Smooth muscle cell (in vitro differentiated cells): ENCODE measurements around the gene JAML. TPM values are rescaled to one million over a fixed set of nuclear protein-coding genes. Genes with fewer than 3 reads are reported as not detected.

ENCODE experiments used
- DNase-seq: peaks from one replicate; lab custom pipeline; 2025; ENCODE audit not compliant: unreplicated experiment; lab: John Stamatoyannopoulos, UW
- H2AFZ ChIP-seq: fragments of 200-600 bp; sonication (generic); 2 replicates; pipeline ENCODE4 v1.6.0; 2016; ENCODE audit warnings: antibody characterized with exemption, low read depth, mild to moderate bottlenecking
- H3F3A ChIP-seq: fragments of 200-600 bp; sonication (generic); 2 replicates; pipeline ENCODE4 v1.6.0; 2017; ENCODE audit warnings: antibody characterized with exemption, low read depth
- H3K27ac ChIP-seq: fragments of 200-600 bp; sonication (generic); 2 replicates; pipeline ENCODE4 v1.5.1; 2016; ENCODE audit warnings: low read depth, mild to moderate bottlenecking
- H3K27me3 ChIP-seq: fragments of 200-600 bp; sonication (generic); 2 replicates; pipeline ENCODE4 v1.6.1; 2016; ENCODE audit warnings: low read depth, mild to moderate bottlenecking
- H3K36me3 ChIP-seq: fragments of 200-600 bp; sonication (generic); 2 replicates; pipeline ENCODE4 v1.5.1; 2016; ENCODE audit warnings: low read depth
- H3K4me1 ChIP-seq: fragments of 200-600 bp; sonication (generic); 2 replicates; pipeline ENCODE4 v1.5.1; 2016; ENCODE audit warnings: low read depth
- H3K4me2 ChIP-seq: fragments of 200-600 bp; sonication (generic); 2 replicates; pipeline ENCODE4 v1.6.0; 2016; ENCODE audit warnings: mild to moderate bottlenecking
- H3K4me3 ChIP-seq: fragments of 200-600 bp; sonication (generic); 2 replicates; pipeline ENCODE4 v1.5.1; 2016; ENCODE audit warnings: mild to moderate bottlenecking
- H3K79me2 ChIP-seq: fragments of 200-600 bp; sonication (generic); 2 replicates; pipeline ENCODE4 v1.6.0; 2016; ENCODE audit warnings: low read depth, mild to moderate bottlenecking
- H3K9ac ChIP-seq: fragments of 200-600 bp; sonication (generic); 2 replicates; pipeline ENCODE4 v1.6.0; 2016; ENCODE audit warnings: low read depth
- H3K9me3 ChIP-seq: fragments of 200-600 bp; sonication (generic); replicated peaks from 2 replicates; pipeline ENCODE4 v1.5.1; 2016; ENCODE audit warnings: low read depth
- H4K20me1 ChIP-seq: fragments of 200-600 bp; sonication (generic); 2 replicates; pipeline ENCODE4 v1.6.0; 2016; ENCODE audit warnings: low read depth
- WGBS: methylation state at CpG from one replicate; pipeline ENCODE4 v1.1.7; 2016; ENCODE audit warnings: low lambda C conversion rate; 5-methylcytosine and 5-hydroxymethylcytosine counted together
- polyA plus RNA-seq: library from polyadenylated mRNA; unstranded; fragments of >200 nt; fragmentation: Nextera tagmentation; extraction: Ambion mirVana; gene quantifications from 2 replicates; pipeline ENCODE4 v1.2.1, GENCODE V29; 2016
- total RNA-seq: library from RNA; depleted of rRNA; stranded (reverse); fragments of >200 nt; gene quantifications from 2 replicates; pipeline ENCODE4 v1.2.3, GENCODE V29; 2014
- TF ChIP-seq, protein P1 (sequence below): fragments of 200-600 bp; sonication (generic); IDR thresholded peaks from 2 replicates; pipeline ENCODE4 v1.5.1; 2017; ENCODE audit warnings: borderline replicate concordance, mild to moderate bottlenecking, antibody characterized with exemption; ENCODE audit not compliant: insufficient read depth, poor library complexity, severe bottlenecking

Gene JAML
- total and polyA plus RNA-seq, 2 experiments from 2014 or later = not detected

DNA sequence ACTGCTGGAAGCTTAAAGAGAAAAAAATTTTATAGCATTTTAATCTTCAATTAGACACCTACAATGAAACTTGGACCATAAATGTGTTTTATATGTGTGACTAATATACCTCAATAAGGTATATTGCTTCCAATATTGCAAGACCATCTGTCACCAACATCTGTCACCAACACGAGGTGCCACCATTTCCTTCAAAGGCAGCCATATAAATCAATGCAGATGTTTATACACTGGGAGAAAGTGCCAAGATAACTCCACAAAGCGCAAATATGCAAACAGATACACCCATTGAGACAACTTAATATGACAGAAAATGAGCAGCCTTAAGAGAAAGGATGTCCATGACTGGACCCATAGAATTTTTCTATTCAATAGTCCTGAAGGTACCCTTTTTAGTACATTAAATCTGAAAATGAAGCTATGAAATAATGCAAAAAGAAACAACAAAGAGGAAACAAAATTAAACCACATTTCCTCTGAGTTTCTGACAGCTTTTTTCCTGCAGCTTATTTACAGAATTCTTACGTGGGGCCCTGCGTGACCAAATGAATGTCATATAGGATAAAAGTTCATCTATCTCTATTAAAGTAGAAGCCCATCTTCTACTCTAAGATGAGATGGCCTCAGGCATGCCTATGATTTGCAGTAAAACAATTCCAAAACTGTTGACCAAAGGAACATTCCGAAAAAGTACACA lies 14.8 kb upstream of the JAML start:
- Histone ChIP-seq H3K9me3 (no peaks in the 10 kb centered on the region), H3F3A (no peaks in the 10 kb centered on the region), H3K36me3 (no peaks in the 10 kb centered on the region), H3K27me3 (peaks cover 40% of the 10 kb centered on the region), H3K79me2 (no peaks in the 10 kb centered on the region), H2AFZ (no peak overlapping the region), H4K20me1 (no peaks in the 10 kb centered on the region), H3K4me1 (no peaks in the 10 kb centered on the region), H3K27ac (no peak overlapping the region), H3K4me2 (no peak overlapping the region), H3K9ac (no peak overlapping the region), H3K4me3 (no peak overlapping the region)
- no peak for DNase-seq
- TF ChIP-seq, protein P1, sequence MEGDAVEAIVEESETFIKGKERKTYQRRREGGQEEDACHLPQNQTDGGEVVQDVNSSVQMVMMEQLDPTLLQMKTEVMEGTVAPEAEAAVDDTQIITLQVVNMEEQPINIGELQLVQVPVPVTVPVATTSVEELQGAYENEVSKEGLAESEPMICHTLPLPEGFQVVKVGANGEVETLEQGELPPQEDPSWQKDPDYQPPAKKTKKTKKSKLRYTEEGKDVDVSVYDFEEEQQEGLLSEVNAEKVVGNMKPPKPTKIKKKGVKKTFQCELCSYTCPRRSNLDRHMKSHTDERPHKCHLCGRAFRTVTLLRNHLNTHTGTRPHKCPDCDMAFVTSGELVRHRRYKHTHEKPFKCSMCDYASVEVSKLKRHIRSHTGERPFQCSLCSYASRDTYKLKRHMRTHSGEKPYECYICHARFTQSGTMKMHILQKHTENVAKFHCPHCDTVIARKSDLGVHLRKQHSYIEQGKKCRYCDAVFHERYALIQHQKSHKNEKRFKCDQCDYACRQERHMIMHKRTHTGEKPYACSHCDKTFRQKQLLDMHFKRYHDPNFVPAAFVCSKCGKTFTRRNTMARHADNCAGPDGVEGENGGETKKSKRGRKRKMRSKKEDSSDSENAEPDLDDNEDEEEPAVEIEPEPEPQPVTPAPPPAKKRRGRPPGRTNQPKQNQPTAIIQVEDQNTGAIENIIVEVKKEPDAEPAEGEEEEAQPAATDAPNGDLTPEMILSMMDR = no peak
- WGBS = 91% methylated on average over 5 of the region's 5 CpGs

- TF ChIP-seq, protein P1 = no peak
- Histone ChIP-seq H3K9ac (no peak overlapping the region), H3F3A (no peaks in the 10 kb centered on the region), H3K4me3 (no peak overlapping the region), H3K27ac (no peak overlapping the region), H3K36me3 (no peaks in the 10 kb centered on the region), H2AFZ (no peak overlapping the region), H3K4me1 (no peaks in the 10 kb centered on the region), H4K20me1 (no peaks in the 10 kb centered on the region), H3K79me2 (no peaks in the 10 kb centered on the region), H3K9me3 (no peaks in the 10 kb centered on the region), H3K27me3 (peaks cover 40% of the 10 kb centered on the region), H3K4me2 (no peak overlapping the region)
- no peak for DNase-seq
- 74% methylated on average over 1 of the region's 1 CpG for WGBS
These were observed 14.1 kb upstream of the JAML start for GRCh38 chr11:118238929-118239328.

- no peaks in the 10 kb centered on the region for H3F3A ChIP-seq
- H3K4me1 ChIP-seq = no peaks in the 10 kb centered on the region
- 87% methylated on average over 2 of the region's 2 CpGs for WGBS
- H3K9me3 ChIP-seq = no peaks in the 10 kb centered on the region
- H4K20me1 ChIP-seq = no peaks in the 10 kb centered on the region
- no peak for DNase-seq
- no peak overlapping the region for H3K4me2 ChIP-seq
- no peaks in the 10 kb centered on the region for H3K36me3 ChIP-seq
- H2AFZ ChIP-seq = no peak overlapping the region
- H3K9ac ChIP-seq = no peak overlapping the region
- TF ChIP-seq, protein P1 = no peak
- peaks cover 40% of the 10 kb centered on the region for H3K27me3 ChIP-seq
- H3K79me2 ChIP-seq = no peaks in the 10 kb centered on the region
- H3K4me3 ChIP-seq = no peak overlapping the region
- no peak overlapping the region for H3K27ac ChIP-seq
These were observed 13.6 kb upstream of the JAML start for GRCh38 chr11:118238421-118238820.

DNA sequence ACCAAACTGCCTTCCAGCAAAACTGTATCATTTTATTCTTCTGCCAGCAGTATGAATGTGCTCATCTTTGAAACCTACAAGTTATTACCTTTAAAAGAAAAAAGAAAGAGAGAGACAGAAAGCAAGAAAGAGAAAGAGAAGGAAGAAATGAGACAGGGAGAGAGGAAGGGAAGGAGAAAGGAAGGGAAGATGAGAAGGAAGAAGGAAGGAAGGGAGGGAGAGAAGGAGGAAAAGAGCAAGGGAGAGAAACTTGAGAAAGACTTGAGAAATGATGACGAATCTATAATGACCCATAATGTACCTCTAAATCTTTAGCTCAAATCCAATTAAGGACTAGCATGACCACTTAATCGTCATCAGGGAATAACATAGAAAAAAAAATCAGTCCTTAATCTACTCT lies 11.4 kb upstream of the JAML start:
- 76% methylated on average over 2 of the region's 2 CpGs for WGBS
- TF ChIP-seq, protein P1 = no peak
- no peak overlapping the region for H3K4me2 ChIP-seq

More for the DNA sequence above, 11.4 kb upstream of the JAML start:
- Histone ChIP-seq H3K27me3 (peaks cover 29% of the 10 kb centered on the region), H3F3A (no peaks in the 10 kb centered on the region), H3K79me2 (no peaks in the 10 kb centered on the region), H4K20me1 (no peaks in the 10 kb centered on the region), H3K4me3 (no peak overlapping the region), H3K9ac (no peak overlapping the region), H3K9me3 (no peaks in the 10 kb centered on the region), H3K36me3 (no peaks in the 10 kb centered on the region), H2AFZ (no peak overlapping the region), H3K4me1 (no peaks in the 10 kb centered on the region), H3K27ac (no peak overlapping the region)
- DNase-seq = no peak
